ENCODE measurements around the gene SEC11C.

SEC11C gene

DNA sequence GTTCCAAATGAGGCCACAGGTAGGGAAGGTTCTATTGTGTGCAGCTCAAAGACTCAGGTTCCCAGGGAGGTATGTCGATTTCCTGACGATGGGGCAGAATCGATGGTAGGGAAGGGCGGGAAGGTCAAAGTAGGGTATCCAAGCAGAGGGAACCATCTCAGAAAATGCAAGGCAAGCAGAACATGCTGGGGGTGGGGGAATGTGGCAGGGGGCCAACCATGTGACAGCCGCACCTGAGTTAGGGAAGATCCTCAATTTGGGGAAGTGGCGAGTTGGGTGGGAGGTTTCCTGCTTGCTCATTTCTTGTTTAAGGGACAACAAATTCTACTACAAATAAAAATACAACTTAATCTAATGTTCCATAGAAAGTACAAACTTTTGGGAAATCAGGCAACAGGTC lies 58.5 kb downstream of the SEC11C start:
- ChIA-PET POLR2A (ENCODE audit: low non-redundant PET) (no interaction called here), CTCF (interaction anchor here (0.6 kb wide), 1 partner anchor 883 kb away, joined by 4 read pairs; no protein-coding TSS in a partner anchor)
- TF ChIP-seq, protein P1, sequence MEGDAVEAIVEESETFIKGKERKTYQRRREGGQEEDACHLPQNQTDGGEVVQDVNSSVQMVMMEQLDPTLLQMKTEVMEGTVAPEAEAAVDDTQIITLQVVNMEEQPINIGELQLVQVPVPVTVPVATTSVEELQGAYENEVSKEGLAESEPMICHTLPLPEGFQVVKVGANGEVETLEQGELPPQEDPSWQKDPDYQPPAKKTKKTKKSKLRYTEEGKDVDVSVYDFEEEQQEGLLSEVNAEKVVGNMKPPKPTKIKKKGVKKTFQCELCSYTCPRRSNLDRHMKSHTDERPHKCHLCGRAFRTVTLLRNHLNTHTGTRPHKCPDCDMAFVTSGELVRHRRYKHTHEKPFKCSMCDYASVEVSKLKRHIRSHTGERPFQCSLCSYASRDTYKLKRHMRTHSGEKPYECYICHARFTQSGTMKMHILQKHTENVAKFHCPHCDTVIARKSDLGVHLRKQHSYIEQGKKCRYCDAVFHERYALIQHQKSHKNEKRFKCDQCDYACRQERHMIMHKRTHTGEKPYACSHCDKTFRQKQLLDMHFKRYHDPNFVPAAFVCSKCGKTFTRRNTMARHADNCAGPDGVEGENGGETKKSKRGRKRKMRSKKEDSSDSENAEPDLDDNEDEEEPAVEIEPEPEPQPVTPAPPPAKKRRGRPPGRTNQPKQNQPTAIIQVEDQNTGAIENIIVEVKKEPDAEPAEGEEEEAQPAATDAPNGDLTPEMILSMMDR (conservative IDR thresholded peaks at IDR 0.05; ENCODE audit: low read depth): no peak

DNA sequence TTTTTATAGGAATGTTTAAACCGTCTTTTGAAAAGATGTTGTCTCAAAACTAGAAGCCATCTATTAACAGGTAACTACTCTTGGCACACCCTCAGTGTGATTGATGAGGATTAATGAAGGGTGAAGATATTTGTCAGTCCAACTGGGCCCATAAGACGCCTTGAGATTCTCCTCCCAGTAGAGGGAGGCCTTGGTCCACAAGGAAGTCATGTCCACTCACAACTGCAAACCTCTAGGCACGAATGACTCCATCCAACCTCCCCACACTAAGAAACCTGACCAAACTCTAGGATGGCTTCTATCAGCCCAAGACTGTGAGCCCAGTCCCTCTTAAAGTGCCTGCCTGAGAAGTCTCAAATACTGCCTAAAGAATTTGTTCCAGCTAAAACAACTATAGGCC lies 61.1 kb downstream of the SEC11C start:
- DNase-seq (ENCODE audit: low spot score): no peak
- ChIA-PET CTCF (interaction anchor here (0.6 kb wide), 1 partner anchor 151 kb away, joined by 5 read pairs; no protein-coding TSS in a partner anchor), POLR2A (ENCODE audit: low non-redundant PET) (no interaction called here)
- TF ChIP-seq, protein P1 (conservative IDR thresholded peaks at IDR 0.05; ENCODE audit: low read depth): no peak
- H3K27ac ChIP-seq: no peak overlapping the region

More for the DNA sequence above, 58.5 kb downstream of the SEC11C start:
- no peak for DNase-seq (ENCODE audit: low spot score)
- no peak overlapping the region for H3K27ac ChIP-seq

DNA sequence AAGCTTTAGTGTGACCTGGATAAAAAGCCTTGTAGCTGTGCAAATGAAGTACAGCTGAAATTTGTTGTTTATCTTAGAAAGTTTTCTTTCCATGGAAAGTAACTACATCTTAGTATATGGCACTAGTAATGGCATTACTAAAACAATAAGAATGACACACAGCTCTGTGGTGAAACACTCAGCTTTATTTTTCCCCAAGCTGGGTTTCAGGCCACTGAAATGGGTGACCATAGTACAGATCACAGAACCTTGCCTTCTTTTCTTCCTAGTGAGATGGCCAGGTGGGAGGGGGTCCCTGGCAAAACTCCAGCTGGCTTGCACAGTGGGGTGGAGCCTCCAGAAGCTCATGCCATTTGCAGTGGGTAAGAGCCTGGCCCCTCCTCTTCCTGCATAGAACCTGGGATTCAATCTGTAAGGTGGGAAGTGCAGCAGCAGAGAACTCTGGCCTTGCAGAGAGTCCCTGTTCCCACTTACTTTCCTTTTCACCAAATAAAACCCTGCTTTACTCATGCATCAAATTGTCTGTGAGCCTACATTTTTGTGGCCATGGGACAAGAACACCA lies 62.7 kb downstream of the SEC11C start:
- no peak for DNase-seq (ENCODE audit: low spot score)
- ChIA-PET CTCF (no interaction called here), POLR2A (ENCODE audit: low non-redundant PET) (no interaction called here)
- TF ChIP-seq, protein P1 (conservative IDR thresholded peaks at IDR 0.05; ENCODE audit: low read depth): no peak
- no peak overlapping the region for H3K27ac ChIP-seq

DNA sequence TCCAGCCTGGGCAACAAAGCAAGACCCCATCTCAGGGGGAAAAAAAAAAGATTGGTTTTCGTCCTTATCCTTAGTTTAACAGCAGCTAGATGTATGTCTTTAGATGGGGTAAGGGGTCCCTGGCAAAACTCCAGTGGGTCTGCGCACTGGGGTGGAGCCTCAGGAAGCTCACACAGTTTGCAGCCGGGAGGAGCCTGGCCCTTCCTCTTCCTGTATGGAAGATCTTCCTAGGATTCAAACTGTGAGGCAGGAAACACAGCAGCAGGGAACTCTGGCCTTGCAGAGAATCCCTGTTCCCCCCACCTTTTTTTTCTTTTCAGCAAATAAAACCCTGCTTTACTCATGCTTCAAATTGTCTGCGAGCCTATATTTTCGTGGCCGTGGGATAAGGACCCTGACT lies 67.8 kb downstream of the SEC11C start:
- no peak for DNase-seq (ENCODE audit: low spot score)
- ChIA-PET POLR2A (ENCODE audit: low non-redundant PET) (no interaction called here), CTCF (no interaction called here)
- no peak overlapping the region for H3K27ac ChIP-seq
- TF ChIP-seq, protein P1 (conservative IDR thresholded peaks at IDR 0.05; ENCODE audit: low read depth): no peak

Measured in RWPE1 (cell line).